Measurements from ENCODE around the gene SLC52A3. TPM values are rescaled to one million over a fixed set of nuclear protein-coding genes. Genes with fewer than 3 reads are reported as not detected.

The SLC52A3 gene
- total and polyA plus RNA-seq, 2 of the 13 experiments (the other 11 are each of a cell fraction or from before 2014, with no cell fraction given): 0.03 TPM; not detected in 1

DNA sequence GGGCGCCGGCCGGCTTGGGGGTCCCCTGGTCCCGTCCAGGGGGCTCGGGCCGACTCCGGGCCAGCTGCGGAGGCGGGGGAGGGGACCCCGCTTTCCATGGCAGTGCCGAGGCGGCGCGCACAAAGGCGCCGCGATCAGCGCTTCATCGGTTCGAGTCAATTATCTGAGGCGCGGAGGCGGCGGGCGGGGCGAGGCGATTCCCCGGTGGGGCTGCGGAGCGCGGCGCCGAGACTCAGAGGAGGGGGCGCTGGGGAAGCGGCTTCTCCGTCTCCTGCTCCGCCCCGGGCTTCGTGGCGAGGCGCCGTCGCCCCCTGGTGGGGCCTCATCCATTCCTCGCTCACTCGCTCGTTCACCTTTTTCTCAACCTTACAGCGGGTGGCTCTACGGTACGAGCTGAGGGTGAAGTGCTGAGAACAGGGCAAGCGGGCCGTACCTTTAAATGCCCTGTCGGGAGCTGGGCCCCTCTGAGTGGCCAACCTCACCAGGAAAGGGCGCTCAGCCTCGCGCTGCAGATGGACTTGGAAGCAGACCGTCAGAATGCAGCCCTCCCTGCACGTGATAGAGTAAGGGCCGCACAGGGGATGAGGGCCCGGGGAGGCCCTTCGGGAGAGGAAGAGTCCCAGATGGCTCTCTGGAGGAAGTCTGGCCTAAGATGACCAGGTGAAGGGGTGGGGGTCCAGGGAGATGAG, 39.9 kb downstream of the SLC52A3 start (continued):
- TF ChIP-seq, protein P1, sequence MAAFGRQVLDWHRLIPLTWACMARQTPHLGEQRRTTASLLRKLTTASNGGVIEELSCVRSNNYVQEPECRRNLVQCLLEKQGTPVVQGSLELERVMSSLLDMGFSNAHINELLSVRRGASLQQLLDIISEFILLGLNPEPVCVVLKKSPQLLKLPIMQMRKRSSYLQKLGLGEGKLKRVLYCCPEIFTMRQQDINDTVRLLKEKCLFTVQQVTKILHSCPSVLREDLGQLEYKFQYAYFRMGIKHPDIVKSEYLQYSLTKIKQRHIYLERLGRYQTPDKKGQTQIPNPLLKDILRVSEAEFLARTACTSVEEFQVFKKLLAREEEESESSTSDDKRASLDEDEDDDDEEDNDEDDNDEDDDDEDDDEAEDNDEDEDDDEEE (CRISPR knock-in tag; IDR thresholded peaks at IDR 0.05): no peak; the same call in 1 of the 2 replicates
- TF ChIP-seq TOE1 (CRISPR knock-in tag; IDR thresholded peaks at IDR 0.05) (no peak), ZKSCAN8 (CRISPR knock-in tag; IDR thresholded peaks at IDR 0.05; ENCODE audit: borderline replicate concordance) (no peak), KAT2B (IDR thresholded peaks at IDR 0.05; ENCODE audit: borderline replicate concordance, low read depth, low read length) (no peak), ZSCAN31 (CRISPR knock-in tag; IDR thresholded peaks at IDR 0.05; ENCODE audit: low read depth) (peak; percentile 58; the same call in 1 of the 2 replicates), HES4 (CRISPR knock-in tag; IDR thresholded peaks at IDR 0.05; ENCODE audit: borderline replicate concordance) (no peak; the same call in 1 of the 2 replicates), BCL6 (CRISPR knock-in tag; IDR thresholded peaks at IDR 0.05) (peak; percentile 44; the same call in 1 of the 2 replicates), ZNF850 (CRISPR knock-in tag; conservative IDR thresholded peaks at IDR 0.05) (0 out of 2 replicates have a peak, but pooled peaks have one; percentile 43), TCF12 (IDR thresholded peaks at IDR 0.05) (no peak), TCF12 (CRISPR knock-in tag; IDR thresholded peaks at IDR 0.05) (no peak), ONECUT2 (CRISPR knock-in tag; IDR thresholded peaks at IDR 0.05) (no peak), KLF9 (CRISPR knock-in tag; IDR thresholded peaks at IDR 0.05; ENCODE audit: low read depth) (no peak), ZBTB1 (CRISPR knock-in tag; IDR thresholded peaks at IDR 0.05; ENCODE audit: borderline replicate concordance) (no peak), ZNF337 (CRISPR knock-in tag; IDR thresholded peaks at IDR 0.05; ENCODE audit: borderline replicate concordance, low read depth) (no peak)
- TF ChIP-seq, protein P2, sequence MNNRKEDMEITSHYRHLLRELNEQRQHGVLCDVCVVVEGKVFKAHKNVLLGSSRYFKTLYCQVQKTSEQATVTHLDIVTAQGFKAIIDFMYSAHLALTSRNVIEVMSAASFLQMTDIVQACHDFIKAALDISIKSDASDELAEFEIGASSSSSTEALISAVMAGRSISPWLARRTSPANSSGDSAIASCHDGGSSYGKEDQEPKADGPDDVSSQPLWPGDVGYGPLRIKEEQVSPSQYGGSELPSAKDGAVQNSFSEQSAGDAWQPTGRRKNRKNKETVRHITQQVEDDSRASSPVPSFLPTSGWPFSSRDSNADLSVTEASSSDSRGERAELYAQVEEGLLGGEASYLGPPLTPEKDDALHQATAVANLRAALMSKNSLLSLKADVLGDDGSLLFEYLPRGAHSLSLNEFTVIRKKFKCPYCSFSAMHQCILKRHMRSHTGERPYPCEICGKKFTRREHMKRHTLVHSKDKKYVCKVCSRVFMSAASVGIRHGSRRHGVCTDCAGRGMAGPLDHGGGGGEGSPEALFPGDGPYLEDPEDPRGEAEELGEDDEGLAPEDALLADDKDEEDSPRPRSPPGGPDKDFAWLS (CRISPR knock-in tag; IDR thresholded peaks at IDR 0.05; ENCODE audit: borderline replicate concordance): no peak
- TF ChIP-seq, protein P3, sequence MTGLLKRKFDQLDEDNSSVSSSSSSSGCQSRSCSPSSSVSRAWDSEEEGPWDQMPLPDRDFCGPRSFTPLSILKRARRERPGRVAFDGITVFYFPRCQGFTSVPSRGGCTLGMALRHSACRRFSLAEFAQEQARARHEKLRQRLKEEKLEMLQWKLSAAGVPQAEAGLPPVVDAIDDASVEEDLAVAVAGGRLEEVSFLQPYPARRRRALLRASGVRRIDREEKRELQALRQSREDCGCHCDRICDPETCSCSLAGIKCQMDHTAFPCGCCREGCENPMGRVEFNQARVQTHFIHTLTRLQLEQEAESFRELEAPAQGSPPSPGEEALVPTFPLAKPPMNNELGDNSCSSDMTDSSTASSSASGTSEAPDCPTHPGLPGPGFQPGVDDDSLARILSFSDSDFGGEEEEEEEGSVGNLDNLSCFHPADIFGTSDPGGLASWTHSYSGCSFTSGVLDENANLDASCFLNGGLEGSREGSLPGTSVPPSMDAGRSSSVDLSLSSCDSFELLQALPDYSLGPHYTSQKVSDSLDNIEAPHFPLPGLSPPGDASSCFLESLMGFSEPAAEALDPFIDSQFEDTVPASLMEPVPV (CRISPR knock-in tag; IDR thresholded peaks at IDR 0.05): no peak; the same call in 1 of the 2 replicates
- TF ChIP-seq, protein P4, sequence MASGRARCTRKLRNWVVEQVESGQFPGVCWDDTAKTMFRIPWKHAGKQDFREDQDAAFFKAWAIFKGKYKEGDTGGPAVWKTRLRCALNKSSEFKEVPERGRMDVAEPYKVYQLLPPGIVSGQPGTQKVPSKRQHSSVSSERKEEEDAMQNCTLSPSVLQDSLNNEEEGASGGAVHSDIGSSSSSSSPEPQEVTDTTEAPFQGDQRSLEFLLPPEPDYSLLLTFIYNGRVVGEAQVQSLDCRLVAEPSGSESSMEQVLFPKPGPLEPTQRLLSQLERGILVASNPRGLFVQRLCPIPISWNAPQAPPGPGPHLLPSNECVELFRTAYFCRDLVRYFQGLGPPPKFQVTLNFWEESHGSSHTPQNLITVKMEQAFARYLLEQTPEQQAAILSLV (CRISPR knock-in tag; IDR thresholded peaks at IDR 0.05; ENCODE audit: borderline replicate concordance): peak; percentile 71; the same call in 1 of the 2 replicates
- TF ChIP-seq, protein P5, sequence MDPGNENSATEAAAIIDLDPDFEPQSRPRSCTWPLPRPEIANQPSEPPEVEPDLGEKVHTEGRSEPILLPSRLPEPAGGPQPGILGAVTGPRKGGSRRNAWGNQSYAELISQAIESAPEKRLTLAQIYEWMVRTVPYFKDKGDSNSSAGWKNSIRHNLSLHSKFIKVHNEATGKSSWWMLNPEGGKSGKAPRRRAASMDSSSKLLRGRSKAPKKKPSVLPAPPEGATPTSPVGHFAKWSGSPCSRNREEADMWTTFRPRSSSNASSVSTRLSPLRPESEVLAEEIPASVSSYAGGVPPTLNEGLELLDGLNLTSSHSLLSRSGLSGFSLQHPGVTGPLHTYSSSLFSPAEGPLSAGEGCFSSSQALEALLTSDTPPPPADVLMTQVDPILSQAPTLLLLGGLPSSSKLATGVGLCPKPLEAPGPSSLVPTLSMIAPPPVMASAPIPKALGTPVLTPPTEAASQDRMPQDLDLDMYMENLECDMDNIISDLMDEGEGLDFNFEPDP (CRISPR knock-in tag; conservative IDR thresholded peaks at IDR 0.05): no peak
